NCI-H1105 treated with DMSO at 0.1 percent for 48 hours (cell line): ENCODE results near the gene HAGH.

Experiments
- DNase-seq: peaks from one replicate; lab custom pipeline; 2025; lab: John Stamatoyannopoulos, UW

The HAGH gene

GRCh38 chr16:1773703-1774447 is 52.8 kb downstream of the HAGH start:
- DNase-seq: no peak

GRCh38 chr16:1772908-1773702 is 53.5 kb downstream of the HAGH start, which contains the start of gene MRPS34:
MRPS34 (minus strand) TSS chr16:1773134; CDS start chr16:1773119, 15 bp downstream.
- DNase-seq: peak; percentile 54

DNA sequence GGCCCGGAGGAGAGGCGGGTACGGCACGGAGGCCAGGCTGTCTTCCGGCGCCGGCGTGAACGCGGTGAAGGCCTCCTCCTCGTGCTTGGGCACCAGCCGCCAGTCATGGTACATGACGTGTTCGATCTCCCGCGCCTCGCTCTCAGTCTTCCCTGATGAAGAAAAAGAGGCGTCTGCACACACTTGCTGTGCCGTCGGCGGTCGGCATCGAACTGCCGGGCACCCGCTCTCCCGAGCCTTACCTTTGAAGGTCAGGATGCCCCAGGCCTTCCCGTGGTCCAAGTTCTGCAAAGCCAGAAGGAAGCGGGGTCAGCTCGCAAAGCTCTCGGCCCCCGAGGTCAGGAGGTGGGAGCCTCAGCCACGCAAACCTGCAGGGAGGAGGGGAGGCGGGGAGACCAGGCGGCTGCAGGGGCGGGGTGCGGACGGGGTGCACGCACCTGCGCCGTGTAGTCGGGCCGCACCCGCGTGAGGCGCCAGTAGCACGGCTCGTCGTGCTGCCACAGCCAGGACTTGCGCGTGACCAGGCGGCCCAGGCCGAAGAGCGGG is 54.2 kb downstream of the HAGH start, which contains the start of gene EME2:
Gene EME2, plus strand, starts transcription at position 449 of the 546 bp plus-strand sequence. CDS start 418 bp downstream, outside the sequence.
- DNase-seq: no peak

- no peak for DNase-seq
Observed at GRCh38 chr16:1771864-1772361, 54.7 kb downstream of the HAGH start.

GRCh38 chr16:1771188-1771863 is 55.3 kb downstream of the HAGH start, which contains the start of gene NME3:
NME3 (minus strand) TSS chr16:1771543; CDS start chr16:1771534, 9 bp downstream.
- peak; percentile 24 for DNase-seq

DNA sequence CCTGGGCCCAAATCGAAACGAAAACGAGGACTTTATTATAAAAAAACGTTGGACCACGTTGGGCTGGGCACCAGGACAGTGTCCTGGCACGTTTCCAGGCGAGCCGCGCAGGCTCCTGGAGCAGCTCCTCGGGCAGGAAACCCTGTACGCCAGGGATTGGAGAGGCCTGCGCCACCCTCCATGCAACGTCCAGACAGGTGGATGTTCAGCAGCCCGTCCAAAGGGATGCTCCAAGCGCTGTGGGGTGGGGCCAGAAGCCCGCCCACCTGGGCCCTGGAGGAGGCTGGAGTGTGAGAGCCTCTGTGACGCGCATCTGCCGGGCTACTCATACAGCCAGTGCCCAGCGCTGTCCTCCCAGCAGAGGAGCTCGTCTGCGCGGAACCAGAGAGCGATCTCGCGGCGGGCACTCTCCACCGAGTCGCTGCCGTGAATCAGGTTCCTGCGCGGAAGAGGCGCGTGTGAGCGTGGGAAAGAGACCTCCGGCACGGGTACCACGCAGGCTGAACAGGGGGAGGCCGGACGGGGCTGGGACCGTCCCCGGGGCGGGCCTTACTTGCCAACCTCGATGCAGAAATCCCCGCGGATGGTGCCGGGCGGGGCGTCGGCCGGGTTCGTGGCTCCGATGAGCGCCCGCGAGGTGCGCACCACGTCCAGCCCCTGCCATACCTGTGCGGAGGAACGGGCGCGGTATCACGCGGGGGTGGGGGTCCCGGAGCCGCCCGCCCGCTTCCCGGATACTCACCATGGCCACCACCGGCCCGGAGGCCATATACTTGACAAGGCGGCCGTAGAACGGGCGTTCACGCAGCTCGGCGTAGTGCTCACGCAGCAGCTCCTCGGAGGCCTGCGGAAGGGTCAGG is 56.1 kb downstream of the HAGH start:
- peak; percentile 69 for DNase-seq

GRCh38 chr16:1769402-1770300 is 57.0 kb downstream of the HAGH start:
- DNase-seq: no peak

- no peak for DNase-seq
Observed at GRCh38 chr16:1768767-1769401, 57.7 kb downstream of the HAGH start.

- no peak for DNase-seq
Observed at GRCh38 chr16:1768061-1768766, 58.4 kb downstream of the HAGH start.

DNA sequence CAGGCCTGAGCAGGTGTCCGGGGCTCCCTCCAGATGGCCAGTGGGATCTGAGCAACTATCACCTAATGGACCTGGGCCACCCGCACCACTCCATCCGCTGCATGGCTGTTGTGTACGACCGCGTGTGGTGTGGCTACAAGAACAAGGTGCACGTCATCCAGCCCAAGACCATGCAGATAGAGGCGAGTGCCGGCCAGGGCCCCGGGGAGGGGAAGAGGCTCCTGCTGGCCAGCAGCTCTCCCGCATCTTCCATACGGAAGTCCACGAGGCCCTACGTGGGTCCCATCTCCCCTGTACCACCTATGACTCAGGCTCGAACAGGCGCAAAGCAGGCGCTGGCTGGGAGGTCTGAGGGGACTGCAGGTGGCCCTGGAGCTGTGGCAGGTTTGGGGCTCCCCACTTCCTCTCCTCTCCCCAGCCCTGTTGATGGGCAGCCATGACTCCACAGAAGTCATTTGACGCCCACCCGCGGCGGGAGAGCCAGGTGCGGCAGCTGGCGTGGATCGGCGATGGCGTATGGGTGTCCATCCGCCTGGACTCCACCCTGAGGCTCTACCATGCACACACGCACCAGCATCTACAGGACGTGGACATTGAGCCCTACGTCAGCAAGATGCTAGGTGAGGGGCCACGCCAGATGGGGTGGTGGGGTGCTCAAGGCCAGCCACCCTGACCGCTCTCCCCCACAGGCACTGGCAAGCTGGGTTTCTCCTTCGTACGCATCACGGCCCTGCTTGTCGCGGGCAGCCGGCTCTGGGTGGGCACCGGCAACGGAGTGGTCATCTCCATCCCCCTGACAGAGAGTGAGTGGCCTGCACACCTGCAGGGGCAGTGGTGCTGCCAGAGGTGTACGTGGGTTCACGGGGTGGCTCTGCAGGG is 59.3 kb downstream of the HAGH start:
- no peak for DNase-seq

DNA sequence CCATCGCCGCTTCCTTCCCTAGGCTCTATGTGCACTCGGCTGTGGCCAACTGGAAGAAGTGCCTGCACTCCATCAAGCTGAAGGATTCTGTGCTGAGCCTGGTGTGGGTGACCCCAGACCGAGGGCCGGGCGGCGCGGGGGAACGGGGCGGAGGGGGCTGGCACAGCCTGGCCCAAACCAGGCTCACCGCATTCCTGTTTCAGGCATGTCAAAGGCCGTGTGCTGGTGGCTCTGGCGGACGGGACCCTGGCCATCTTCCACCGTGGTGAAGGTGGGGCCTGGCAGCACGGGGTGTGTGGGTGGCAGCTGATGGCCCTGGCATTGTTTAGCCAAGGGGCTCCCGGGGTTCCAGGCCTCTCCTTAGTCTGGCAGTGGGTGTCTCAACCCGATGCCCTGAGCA is 59.9 kb downstream of the HAGH start:
- DNase-seq: no peak

- no peak for DNase-seq
Observed at GRCh38 chr16:1766231-1766630, 60.4 kb downstream of the HAGH start.

DNA sequence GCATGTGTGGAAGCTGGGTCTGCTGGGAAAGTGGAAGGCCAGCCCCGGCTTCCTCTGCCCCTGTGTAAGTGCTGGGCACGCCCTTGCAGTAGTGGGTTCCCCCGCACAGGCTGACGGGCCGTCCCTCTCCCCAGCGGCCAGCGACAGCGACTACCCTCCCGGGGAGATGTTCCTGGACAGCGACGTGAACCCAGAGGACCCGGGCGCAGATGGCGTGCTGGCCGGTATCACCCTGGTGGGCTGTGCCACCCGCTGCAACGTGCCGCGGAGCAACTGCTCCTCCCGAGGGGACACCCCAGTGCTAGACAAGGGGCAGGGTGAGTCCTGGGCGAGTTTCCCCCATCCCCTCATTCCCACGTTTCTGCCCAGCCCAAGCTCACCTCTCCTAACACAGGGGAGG is 60.8 kb downstream of the HAGH start:
- no peak for DNase-seq

- DNase-seq: no peak
Observed at GRCh38 chr16:1764971-1765370, 61.7 kb downstream of the HAGH start.

- no peak for DNase-seq
Observed at GRCh38 chr16:1763521-1764511, 62.8 kb downstream of the HAGH start.

- no peak for DNase-seq
Observed at GRCh38 chr16:1762879-1763520, 63.6 kb downstream of the HAGH start.
